Mucosa of descending colon (tissue), 3 donors: ENCODE measurements around the gene AP2A2. TPM values are rescaled to one million over a fixed set of nuclear protein-coding genes. Genes with fewer than 3 reads are reported as not detected.

Source experiments
- ATAC-seq: fragments of 200-7000 bp; cut with Tn5 transposase; one replicate; pipeline ENCODE4 v1.9.1; 2020; ENCODE audit warnings: mild to moderate bottlenecking, moderate library complexity
- DNase-seq, 3 donors: peaks; one replicate each; pipeline ENCODE4 v3.0.0-alpha.2; 2020
- H3K36me3 ChIP-seq: fragments of 200-600 bp; one replicate; pipeline ENCODE4 v1.8.0; 2021; ENCODE audit warnings: low read depth, mild to moderate bottlenecking
- H3K4me1 ChIP-seq: fragments of 200-600 bp; one replicate; pipeline ENCODE4 v1.8.0; 2021; ENCODE audit warnings: low read depth, mild to moderate bottlenecking
- H3K4me3 ChIP-seq: fragments of 200-600 bp; one replicate; pipeline ENCODE4 v1.8.0; 2021; ENCODE audit warnings: mild to moderate bottlenecking
- H3K9me3 ChIP-seq: fragments of 200-600 bp; one replicate; pipeline ENCODE4 v1.8.0; 2021; ENCODE audit warnings: mild to moderate bottlenecking
- CTCF ChIP-seq: fragments of 200-600 bp; IDR thresholded peaks from one replicate; pipeline ENCODE4 v1.8.0; 2022; ENCODE audit warnings: antibody characterized with exemption, mild to moderate bottlenecking
- intact Hi-C, 2 donors: fragments of 100-400 bp; cut with DNase I in 1 of 2; cut with micrococcal nuclease in 1 of 2; formaldehyde crosslinking; loops; one replicate each; pipeline versions ENCODE4 v1.11.0 to v1.11.1; 2022; cut with DNase I, micrococcal nuclease
- total RNA-seq, 3 donors: library from RNA; stranded (reverse); fragmentation: NEBNext Ultra II Directional in 2 of 3; extraction: Animal tissue kit (Norgen Biotek cat#: 25700) in 2 of 3; gene quantifications; one replicate each; pipeline versions ENCODE4 v1.2.1 to v1.2.4, GENCODE V29; 2021 to 2023
- donor health status: DM: no; HTN: no; CAD: no; lungs with moderate emphysema.
- donor health status: DM: no; HTN: no; CAD: no.
- donor health status: DM: no; HTN: yes; CAD: no.

The AP2A2 gene
- total RNA-seq, 3 donors from 2014 or later, result 68.8 to 105 (median 99.5) TPM

- Histone ChIP-seq H3K9me3 (no peaks in the 10 kb centered on the region), H3K4me1 (no peaks in the 10 kb centered on the region), H3K36me3 (no peaks in the 10 kb centered on the region), H3K4me3 (no peak overlapping the region)
- no peak for TF ChIP-seq CTCF
- ATAC-seq (no peak), DNase-seq (no peak)
- intact Hi-C loops, result no loop called here
Measured at GRCh38 chr11:1038361-1038760, 112.7 kb downstream of the AP2A2 start.

- intact Hi-C loops, result no loop called here
- Histone ChIP-seq H3K36me3 (no peaks in the 10 kb centered on the region), H3K9me3 (no peaks in the 10 kb centered on the region), H3K4me1 (no peaks in the 10 kb centered on the region), H3K4me3 (no peak overlapping the region)
- peak in 1 of 3 donors; percentile 24 for DNase-seq
- no peak for TF ChIP-seq CTCF
- ATAC-seq, result no peak
Measured at GRCh38 chr11:1038921-1039320, 113.3 kb downstream of the AP2A2 start.

GRCh38 chr11:1039481-1040427 is 114.1 kb downstream of the AP2A2 start:
- peaks cover 1% of the 10 kb centered on the region for H3K4me1 ChIP-seq
- DNase-seq (peak in 1 of 3 donors; percentile 37), ATAC-seq (no peak)
- no peak overlapping the region for H3K4me3 ChIP-seq
- no peaks in the 10 kb centered on the region for H3K36me3 ChIP-seq
- no peaks in the 10 kb centered on the region for H3K9me3 ChIP-seq
- intact Hi-C loops, result no loop called here
- TF ChIP-seq CTCF, result no peak

- DNase-seq (peak in 1 of 3 donors; percentile 49), ATAC-seq (no peak)
- Histone ChIP-seq H3K36me3 (no peaks in the 10 kb centered on the region), H3K4me1 (peaks cover 5% of the 10 kb centered on the region), H3K9me3 (no peaks in the 10 kb centered on the region), H3K4me3 (no peak overlapping the region)
- no peak for TF ChIP-seq CTCF
- intact Hi-C loops, result no loop called here
Measured at GRCh38 chr11:1040428-1041148, 114.9 kb downstream of the AP2A2 start.

GRCh38 chr11:1041149-1041467 is 115.4 kb downstream of the AP2A2 start:
- no peak for TF ChIP-seq CTCF
- H3K4me3 ChIP-seq, result no peak overlapping the region
- ATAC-seq, result no peak
- no peaks in the 10 kb centered on the region for H3K36me3 ChIP-seq
- peaks cover 5% of the 10 kb centered on the region for H3K4me1 ChIP-seq
- DNase-seq, result peak in 1 of 3 donors; percentile 45
- intact Hi-C loops, result no loop called here
- no peaks in the 10 kb centered on the region for H3K9me3 ChIP-seq
